ENCODE results near the gene SSBP2.
"Not testable (repeated sequence)": the region's sequence is repeated elsewhere in the genome, so short reads cannot be mapped to it uniquely, and the experiment has no call there.

The SSBP2 gene

DNA sequence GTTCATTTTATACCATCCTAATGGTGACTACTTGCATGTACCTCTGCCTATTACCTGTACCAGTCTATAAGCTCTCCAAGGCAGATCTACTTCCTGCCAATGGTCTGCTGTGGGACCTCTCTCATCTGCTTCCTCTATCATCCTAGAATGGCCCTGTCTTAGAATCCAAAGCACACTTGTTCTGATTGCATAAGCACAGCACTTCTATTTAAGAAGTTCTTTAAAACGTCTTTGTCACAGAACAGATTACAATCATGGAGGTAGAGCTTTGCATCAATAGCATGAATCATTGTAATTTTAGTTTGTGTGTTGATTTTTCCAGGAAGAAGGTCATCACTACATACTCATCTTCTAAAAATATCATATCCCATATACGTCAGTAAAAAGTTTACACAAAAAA lies 225.2 kb downstream of the SSBP2 start:
- DNase-seq (ENCODE audit: low read depth) = no peak

DNA sequence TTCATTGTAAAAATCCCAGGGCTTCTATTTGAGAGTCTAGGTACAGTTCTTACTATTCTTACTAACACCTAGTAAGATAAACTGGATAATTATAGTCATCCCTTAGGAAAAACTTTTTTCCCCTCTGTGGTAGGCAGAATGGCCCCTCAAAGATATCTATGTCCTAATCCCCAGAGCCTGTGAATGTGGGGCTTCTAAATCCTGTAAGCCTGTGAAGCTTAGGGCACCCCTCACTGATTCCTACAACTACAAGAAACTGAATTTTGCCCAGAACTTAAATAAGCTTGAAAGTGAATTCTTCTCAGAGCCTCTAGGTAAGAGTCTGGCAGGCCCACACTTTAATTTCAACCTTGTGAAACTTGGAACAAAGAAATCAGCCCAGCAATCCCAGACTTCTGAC lies 226.9 kb downstream of the SSBP2 start:
- DNase-seq (ENCODE audit: low read depth) = no peak

DNA sequence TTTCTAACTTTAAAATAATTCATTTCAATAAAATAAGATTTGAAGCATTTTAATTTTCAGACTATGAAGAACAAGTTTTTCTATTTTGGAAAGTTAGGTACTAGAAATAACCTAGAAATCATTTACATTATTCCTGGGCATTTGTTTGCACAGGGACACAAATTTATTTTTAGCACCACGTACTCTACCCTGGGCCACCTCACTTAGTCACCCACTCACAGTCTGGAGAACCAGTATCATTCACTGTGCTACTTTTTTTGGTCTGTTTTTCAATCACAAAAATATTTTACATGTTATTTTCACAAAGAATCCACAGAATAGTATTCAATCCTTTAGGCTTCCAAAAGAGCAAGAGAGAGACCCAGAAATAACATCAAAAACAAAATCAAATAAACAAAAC lies 228.3 kb downstream of the SSBP2 start:
- no peak for DNase-seq (ENCODE audit: low read depth)

DNA sequence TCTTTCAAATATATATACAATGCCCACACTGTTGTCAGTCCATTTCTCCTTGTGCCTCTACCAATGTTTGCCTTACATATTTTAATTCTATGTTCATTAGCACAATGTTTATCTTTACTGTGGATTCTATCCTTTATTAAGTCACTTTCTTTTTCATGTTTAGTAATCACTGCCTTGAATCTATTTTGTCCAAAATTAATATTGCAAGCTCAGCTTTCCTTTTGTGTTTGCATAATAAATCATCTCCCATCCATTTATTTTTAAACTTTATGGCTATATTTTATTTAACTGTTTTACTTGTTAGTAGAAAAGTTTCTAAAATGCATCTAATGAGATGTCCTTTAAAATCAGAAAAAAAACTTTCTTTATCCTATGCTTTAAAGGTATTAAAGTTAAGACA lies 230.1 kb downstream of the SSBP2 start:
- no peak for DNase-seq (ENCODE audit: low read depth)

DNA sequence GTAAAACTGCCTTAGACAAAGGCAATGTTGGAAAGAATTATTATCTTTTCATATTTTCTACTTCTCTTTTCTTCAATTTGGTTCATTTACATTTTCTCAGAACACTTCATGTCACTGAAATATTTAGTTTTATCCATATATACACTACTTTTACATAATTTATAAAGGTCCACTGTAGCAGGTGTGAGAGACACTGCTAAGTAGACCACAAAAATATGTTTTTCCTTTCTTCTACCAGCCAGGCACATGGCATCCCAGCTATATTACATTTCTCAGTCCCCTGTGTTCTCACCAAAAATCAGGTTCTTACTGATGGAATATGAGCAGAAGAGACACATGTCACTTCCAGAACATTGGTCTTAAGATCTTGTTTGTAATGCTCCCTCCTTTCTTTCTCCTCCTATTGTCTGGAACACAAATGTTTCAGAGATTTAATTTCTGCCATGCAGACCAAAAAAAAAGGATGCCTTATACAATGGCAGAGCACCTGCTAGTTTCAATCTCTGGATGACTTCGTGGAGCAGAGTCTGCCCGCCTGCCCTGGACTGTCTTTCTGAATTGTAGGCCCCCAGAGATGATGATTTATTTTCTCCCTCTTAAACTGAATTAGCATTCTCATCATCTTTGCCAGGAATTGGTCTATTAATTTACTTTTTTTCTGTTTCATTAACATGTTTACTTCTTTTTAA lies 231.5 kb downstream of the SSBP2 start:
- DNase-seq (ENCODE audit: low read depth) = no peak

DNA sequence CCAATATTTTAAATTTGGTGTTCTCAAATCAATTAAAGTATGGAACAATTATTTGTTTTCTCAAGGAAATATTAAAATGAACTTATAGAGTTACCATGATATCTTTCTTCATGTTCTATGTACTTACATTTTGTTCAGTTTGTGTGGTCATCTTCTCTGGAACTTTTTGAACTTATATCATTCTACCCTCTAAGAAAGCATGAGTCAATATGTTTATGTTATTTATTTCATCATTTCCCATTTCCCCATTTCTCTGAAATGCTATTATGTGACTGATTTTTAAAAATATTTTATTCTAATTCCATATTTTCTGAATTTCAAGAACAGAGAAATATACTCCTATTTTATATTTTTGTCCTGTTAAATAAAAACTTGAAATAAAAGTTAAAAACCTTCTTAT lies 233.4 kb downstream of the SSBP2 start:
- DNase-seq (ENCODE audit: low read depth) = no peak

DNA sequence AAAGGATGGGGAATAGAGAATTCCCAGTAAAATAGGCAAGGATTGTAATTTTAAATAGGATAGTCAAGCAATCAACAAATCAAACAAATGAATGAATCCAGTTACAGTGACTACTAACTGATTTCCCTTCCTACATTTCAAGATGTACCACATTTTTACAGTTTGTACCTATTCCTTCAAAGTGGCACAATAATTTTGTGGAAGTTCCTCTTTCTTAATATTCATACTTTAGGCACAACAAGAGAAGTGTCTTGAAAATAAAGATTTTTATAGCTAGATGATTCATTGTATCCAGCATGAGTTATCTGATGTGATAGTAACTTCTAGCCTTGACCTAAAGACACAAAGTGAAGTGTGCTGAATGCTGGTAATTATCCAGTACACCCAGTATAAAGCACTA lies 234.8 kb downstream of the SSBP2 start:
- no peak for DNase-seq (ENCODE audit: low read depth)

DNA sequence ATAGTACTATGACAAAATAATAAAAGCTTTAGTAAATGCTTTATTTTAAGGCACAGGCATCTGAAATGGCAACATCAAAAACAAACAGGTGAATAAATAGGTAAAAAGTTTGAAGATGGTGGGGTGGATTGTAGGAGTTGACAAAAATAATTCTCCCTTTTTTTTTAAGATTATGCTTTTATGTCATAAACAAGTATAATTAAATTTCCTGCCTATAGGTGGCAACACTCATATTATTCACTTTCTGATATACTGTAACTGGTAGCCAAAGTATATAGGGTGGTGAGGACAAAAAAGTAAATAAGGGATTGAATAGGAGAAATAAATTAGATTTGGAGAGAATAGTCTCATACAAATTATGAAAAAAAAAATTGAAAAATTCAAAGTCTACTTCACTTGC lies 236.9 kb downstream of the SSBP2 start:
- no peak for DNase-seq (ENCODE audit: low read depth)

DNA sequence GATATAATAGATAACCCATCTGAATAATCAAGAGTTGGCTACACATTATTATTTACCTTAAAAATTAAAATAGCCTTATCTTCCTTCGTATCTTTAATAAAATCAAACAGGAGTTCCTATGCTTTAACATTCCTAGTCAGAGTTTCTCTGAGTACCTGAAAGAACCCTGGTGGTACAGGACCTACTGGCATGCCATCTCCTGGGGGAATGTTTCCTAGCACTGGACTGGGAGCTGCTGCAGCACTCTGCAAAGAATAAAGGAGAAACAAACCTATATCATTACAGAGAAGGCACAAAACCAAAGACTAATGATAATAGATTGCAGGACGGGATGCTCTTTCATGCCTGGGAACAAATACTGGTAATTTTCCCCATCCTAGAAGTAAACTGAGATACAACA lies 237.4 kb downstream of the SSBP2 start:
- DNase-seq (ENCODE audit: low read depth) = no peak

DNA sequence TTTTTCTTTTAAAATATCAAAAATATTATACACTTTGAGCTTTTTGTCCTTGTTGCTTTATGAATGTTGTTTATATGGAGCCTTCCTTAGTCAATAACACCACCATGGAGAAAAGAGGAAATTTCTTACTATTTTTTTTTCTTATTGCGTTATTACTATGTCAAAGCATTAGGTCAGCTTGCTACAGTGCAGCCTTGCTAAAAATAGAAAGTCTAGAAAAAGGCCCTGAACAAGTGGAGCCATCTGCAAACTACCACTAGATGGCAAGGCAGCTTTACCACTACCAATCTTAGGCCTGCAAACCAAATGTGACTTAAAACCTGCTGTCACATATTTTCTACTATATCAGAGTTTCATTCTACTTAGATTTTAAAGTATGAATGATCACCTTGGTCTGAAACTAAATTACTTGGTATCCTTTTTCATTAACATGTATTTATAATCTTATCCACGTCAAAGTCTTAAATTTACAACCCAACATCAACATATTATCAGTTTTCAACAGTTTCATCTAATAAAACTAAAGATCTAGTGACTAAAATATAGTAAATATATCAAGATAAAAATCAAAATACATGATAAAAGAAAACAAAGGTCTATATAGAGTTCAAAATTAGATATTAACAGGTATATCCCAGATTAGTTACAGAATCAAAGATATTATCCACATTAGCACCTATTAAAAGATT lies 243.9 kb downstream of the SSBP2 start:
- DNase-seq (ENCODE audit: low read depth) = peak; percentile 5

DNA sequence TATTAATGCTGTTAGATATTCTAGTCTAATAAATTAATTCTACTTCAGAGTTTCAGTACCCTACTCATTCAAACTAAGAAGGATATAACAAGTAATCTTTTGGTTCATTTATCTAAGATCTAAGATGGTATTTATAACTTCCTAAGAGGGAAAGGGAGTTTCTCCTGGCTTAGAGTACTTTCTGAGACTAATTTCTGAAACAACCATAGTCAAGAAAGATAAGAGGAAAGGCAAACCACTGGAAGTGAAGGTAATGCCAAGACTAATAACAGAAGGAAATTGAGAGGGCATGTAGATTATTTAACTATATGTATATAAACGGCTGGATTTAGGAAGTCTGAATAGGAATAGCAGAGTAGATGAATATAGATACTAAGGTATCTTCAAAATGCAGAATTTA lies 244.5 kb downstream of the SSBP2 start:
- no peak for DNase-seq (ENCODE audit: low read depth)

DNA sequence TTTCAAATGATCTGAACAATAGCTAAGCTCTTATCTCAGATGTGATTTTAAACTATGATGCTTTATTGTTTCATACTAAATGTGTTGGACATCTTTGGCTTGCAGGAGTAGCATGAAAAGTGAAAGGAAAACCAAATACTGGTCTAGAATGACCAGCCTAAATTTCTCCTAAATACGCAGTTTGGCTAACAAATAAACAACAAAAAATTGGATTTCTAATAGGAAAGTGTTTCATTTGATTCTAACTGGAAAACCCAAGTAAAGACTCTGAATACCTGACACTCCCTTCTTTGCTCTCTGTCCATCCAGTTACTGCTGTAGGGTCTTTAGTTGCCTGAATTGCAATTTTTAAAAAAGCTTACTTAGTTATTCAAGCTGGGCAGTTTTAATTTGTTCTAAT lies 245.2 kb downstream of the SSBP2 start:
- DNase-seq (ENCODE audit: low read depth) = no peak

DNA sequence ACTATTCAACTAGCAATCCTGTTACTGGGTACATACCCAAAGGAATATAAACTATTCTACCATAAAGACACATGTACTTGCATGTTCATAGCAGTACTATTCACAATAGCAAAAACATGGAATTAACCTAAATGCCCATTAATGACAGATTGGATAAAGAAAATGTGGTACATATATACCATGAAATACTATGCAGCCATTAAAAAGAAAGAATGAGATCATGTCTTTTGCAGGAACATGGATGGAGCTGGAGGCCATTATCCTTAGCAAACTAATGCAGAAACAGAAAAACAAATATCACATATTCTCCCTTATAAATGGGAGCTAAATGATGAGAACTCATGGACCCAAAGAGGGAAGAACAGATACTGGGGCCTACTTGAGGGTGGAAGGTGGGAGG lies 247.3 kb downstream of the SSBP2 start:
- DNase-seq (ENCODE audit: low read depth) = not testable (repeated sequence)

DNA sequence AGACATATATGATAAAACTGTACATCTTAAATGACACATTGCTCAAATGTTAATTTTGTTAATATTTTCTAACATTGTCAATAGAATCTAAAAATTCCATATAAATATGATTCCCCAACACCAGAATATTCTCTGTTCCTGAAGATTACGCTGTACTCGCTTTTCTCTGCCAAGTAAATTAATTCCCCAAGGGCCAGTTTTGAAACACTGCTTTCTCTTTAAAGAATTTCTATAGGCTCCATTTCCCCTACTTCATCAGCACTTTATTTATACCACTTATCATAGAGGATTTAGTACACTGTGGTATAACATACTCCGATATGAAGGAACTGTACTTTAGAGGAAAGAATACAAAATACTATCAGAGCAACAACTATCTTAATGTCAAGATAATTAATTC lies 255.6 kb downstream of the SSBP2 start:
- no peak for DNase-seq (ENCODE audit: low read depth)

DNA sequence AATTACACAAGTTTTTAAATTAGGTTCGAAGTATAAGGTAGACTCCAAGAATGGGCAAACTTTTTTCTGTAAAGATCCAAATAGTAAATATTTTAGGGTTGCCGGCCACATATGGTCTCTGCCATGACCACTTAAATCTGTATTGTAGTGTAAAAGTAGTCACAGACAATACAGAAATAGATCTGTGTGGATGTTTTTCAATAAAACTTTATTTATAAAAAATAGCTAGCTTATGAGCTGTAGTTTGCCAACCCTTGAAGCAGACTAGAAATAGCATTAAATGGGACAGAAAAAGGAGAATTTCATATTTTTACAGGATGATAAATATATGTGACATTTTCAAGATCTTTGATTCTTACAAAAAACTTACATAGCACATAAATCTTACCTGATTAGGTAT lies 262.0 kb downstream of the SSBP2 start:
- DNase-seq (ENCODE audit: low read depth) = no peak

DNA sequence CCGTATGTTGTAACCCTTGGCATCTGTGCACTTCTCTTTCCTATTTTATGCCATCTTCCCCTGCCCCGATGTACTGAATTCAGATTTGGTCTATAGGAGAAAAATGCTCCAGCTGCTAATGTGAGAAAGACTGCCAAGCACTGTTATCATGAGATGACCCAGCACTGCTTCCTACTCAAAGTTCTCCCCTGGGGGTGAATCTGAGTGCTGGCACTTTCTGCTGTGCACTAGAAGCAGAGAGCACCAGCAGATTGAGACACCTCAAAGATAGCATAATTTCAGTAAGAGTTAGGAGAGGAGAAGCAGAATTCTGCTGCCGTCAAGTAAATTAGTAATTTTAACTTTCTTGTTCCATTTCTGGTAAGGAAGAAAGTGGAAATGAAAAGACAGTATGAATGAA lies 264.2 kb downstream of the SSBP2 start:
- no peak for DNase-seq (ENCODE audit: low read depth)

DNA sequence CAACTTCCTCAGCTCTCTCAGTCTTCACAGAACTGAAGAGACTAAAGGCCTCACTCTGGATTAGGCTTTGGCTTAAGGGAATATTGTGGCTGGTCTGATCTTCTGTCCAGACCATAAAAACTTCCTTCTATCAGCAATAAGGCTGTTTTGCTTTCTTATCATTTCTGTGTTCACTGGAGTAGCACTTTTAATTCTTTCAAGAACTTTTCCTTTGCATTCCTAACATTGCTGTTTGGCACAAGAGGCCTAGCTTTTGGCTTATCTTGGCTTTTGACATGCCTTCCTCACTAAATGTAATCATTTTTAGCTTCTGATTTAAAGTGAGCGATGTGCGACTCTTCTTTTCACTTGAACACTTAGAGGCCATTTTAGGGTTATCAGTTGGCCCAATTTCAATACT lies 268.3 kb downstream of the SSBP2 start:
- DNase-seq (ENCODE audit: low read depth) = no peak

DNA sequence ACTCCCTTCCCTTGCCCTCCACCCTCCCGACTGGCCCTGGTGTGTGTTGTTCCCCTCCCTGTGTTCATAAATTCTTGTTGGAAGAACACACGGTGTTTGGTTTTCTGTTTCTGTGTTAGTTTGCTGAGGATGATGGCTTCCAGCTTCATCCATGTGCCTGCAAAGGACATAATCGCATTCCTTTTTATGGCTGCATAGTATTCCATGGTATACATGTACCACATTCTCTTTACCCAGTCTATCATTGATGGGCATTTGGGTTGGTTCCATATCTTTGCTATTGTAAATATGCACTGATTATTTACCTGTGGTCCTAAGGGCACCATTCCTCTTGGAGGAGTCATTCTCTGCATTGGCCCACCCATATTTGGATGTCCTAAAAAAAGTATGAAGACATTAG lies 277.5 kb downstream of the SSBP2 start:
- DNase-seq (ENCODE audit: low read depth) = not testable (repeated sequence)

DNA sequence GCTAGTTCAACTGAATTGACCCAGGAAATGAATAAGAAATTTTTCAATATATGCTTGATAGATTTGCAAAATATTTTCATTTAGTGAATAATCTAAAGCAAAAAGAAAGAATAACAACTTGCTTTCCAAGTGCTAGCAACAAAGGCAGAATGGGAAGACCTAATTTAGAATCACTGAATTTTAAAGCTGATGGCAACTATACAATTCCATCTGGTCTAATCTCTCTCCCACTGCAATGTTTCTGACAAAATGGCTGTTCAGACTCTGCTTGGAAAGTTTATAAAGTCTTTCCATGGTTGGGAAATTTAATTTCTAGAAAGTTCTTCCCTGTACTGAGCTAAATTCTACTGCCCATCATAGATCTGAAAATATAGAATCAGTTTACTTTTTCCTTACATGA lies 281.2 kb downstream of the SSBP2 start:
- no peak for DNase-seq (ENCODE audit: low read depth)

DNA sequence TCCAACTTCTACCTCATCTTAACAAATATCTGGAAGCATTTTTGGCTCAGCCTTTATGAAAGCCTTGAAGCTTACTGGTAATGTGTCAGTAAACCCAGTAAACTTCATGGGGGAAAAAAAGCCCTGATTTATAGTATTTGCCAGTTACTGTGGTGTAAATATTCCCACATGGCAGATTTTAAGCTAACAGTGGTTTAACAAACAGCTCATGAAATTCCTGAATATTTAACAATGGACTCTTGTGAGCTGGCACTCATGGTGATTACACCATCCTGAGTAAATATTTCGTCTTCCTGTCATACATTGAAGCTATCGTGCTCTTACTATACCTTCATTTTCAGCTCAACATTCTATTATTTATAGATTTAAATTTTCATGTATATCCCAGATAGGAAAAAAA lies 300.0 kb downstream of the SSBP2 start:
- DNase-seq (ENCODE audit: low read depth) = no peak

DNA sequence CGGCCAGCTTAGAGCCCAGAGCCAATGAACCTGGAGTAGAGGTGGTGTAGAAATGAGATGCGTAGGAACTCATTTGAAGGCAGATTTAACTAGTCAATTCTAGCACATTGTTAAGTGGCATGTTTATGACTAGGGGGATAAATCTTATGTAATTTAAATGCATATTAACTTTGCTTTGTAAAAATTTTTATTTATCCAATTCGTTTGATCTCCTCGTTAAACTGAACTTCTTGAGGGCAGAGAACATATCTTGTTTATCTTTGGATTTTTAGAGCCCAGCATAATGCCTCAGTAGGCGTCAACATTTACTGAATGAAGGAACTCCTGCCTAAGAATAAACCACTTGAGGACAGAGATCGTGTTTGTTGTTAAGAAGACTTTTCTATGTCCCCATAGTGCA lies 315.9 kb downstream of the SSBP2 start:
- DNase-seq (ENCODE audit: low read depth) = no peak

DNA sequence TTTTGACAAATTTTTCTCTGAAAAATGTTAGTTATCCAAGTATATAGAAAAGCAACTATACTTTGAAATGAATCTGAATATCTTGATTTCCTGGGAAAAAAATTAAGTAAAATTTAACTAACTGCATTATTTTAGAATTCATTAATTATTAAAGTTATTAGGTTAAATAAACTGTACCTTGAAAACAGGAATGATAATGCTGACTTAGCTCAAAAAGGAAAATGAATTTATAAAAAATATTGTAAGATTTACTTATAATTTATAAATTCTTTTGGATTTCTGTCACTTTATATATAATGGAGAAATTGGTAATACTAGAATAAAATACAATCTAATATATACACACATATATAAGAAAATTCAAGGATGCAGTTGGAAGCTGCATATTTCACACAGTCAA lies 320.9 kb downstream of the SSBP2 start:
- DNase-seq (ENCODE audit: low read depth) = no peak

DNA sequence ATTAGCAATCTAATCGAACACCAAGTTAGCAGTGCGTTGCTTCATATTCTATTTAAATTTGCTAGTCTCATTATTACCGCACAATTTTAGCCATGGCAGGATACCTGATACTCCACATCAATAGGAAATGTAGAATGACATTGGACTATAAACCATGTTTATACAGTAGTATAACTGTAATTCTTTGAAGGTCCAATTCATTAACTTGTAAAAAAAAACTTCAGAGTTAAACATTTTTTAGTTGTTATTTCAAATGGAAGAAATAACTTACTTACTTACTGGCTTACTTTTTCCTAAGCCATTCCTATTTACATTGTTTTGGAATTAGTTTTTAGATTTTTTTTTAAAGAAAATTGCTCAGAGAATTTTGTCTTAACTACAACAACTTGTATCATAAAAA lies 321.5 kb downstream of the SSBP2 start:
- DNase-seq (ENCODE audit: low read depth) = no peak

DNA sequence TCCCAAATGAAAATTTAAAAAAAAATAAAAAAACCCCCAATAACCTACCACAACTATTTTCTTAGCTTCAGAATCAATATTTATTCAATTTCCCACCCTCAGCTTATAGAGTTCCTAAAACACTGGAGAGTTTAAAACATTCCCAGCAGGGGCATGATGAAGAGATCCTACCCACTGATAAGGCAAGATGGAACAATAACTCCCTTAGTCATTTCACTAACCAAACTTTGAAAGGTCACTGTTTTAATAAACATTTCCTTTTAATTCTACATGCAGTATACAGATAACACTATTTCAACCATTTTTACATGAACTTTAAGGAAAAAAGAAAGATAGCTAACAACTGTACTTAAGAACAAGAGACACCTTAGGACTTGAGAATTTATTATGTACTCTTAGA lies 322.0 kb downstream of the SSBP2 start:
- no peak for DNase-seq (ENCODE audit: low read depth)

Data from activated gamma-delta T cell treated with anti-CD3 and anti-CD28 coated beads, Interleukin-2, amount 50 U/mL, for 16 hours (primary cell).